Measurements from ENCODE around the gene RHOXF2. TPM values are rescaled to one million over a fixed set of nuclear protein-coding genes. Genes with fewer than 3 reads are reported as not detected.
"Not testable (repeated sequence)": the region's sequence is repeated elsewhere in the genome, so short reads cannot be mapped to it uniquely, and the experiment has no call there.

Gene RHOXF2
- total RNA-seq = not detected in 2 replicates

GRCh38 chrX:120158313-120158712, at the start of gene RHOXF2:
Gene RHOXF2, plus strand, starts transcription at chrX:120158613. Its CDS starts 138 bp downstream, at chrX:120158751.
- not testable (repeated sequence) for H3K4me3 ChIP-seq (ENCODE audit: low read depth, low read length); DNase-seq (ENCODE audit: low read depth)

- no peak overlapping the region for H3K4me3 ChIP-seq (ENCODE audit: low read depth, low read length)
- DNase-seq (ENCODE audit: low read depth) = no peak
- TF ChIP-seq, protein P1, sequence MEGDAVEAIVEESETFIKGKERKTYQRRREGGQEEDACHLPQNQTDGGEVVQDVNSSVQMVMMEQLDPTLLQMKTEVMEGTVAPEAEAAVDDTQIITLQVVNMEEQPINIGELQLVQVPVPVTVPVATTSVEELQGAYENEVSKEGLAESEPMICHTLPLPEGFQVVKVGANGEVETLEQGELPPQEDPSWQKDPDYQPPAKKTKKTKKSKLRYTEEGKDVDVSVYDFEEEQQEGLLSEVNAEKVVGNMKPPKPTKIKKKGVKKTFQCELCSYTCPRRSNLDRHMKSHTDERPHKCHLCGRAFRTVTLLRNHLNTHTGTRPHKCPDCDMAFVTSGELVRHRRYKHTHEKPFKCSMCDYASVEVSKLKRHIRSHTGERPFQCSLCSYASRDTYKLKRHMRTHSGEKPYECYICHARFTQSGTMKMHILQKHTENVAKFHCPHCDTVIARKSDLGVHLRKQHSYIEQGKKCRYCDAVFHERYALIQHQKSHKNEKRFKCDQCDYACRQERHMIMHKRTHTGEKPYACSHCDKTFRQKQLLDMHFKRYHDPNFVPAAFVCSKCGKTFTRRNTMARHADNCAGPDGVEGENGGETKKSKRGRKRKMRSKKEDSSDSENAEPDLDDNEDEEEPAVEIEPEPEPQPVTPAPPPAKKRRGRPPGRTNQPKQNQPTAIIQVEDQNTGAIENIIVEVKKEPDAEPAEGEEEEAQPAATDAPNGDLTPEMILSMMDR (conservative IDR thresholded peaks at IDR 0.05; ENCODE audit: low read depth, low read length) = no peak
These were observed 49.0 kb upstream of the RHOXF2 start for GRCh38 chrX:120109378-120109777.

DNA sequence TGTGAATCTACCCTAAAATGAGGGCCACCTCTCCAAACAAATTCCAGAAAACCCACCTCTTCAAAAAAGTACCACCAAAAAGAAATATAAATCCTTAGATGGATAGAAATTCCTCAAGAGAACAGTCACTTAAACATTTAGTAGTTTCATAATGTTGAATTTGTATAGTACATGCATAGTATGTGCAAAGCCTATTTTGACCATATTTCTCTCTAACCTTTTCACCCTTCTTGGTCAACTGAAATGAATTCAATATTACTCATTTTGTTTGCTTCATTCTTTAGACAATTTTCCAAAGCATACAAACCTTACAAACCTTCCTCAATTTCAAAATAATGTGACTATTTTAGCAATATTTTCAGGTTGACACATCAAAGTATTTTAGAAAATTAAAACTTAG, 46.8 kb upstream of the RHOXF2 start:
- TF ChIP-seq, protein P1 (conservative IDR thresholded peaks at IDR 0.05; ENCODE audit: low read depth, low read length) = no peak
- no peak overlapping the region for H3K4me3 ChIP-seq (ENCODE audit: low read depth, low read length)
- no peak for DNase-seq (ENCODE audit: low read depth)

- no peak within 1 kb of the TSS for H3K4me3 ChIP-seq (ENCODE audit: low read depth, low read length)
- no peak for DNase-seq (ENCODE audit: low read depth)
- TF ChIP-seq, protein P1 (conservative IDR thresholded peaks at IDR 0.05; ENCODE audit: low read depth, low read length) = no peak
These were observed 42.9 kb upstream of the RHOXF2 start, which contains the start of gene RHOXF1 for GRCh38 chrX:120115438-120115963. Gene RHOXF1, minus strand, starts transcription at chrX:120115913. Its CDS starts 51 bp downstream, at chrX:120115862.

DNA sequence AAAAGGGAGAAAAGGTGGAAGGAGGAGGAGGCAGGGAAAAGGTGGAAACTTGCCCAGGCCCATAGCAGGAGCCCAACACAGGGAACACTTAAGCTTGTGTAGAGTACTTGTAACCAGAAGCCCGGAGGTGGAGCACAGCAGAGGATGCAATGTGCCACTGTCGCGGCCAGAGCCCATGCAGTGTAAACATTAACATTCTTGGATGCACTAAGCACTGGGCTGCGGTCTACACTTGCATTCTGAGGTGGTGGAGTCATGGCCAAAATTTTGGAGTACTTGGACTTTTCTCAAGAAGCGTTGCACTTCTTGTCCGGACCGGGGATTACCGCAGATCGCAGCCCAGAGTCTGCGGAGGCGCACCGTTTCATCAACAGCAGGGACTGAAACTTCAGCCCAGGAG, 38.2 kb upstream of the RHOXF2 start:
- TF ChIP-seq, protein P1 (conservative IDR thresholded peaks at IDR 0.05; ENCODE audit: low read depth, low read length) = no peak
- no peak overlapping the region for H3K4me3 ChIP-seq (ENCODE audit: low read depth, low read length)
- no peak for DNase-seq (ENCODE audit: low read depth)

- DNase-seq (ENCODE audit: low read depth) = no peak
- no peak overlapping the region for H3K4me3 ChIP-seq (ENCODE audit: low read depth, low read length)
- TF ChIP-seq, protein P1 (conservative IDR thresholded peaks at IDR 0.05; ENCODE audit: low read depth, low read length) = no peak
These were observed 33.0 kb upstream of the RHOXF2 start for GRCh38 chrX:120125444-120125843.

DNA sequence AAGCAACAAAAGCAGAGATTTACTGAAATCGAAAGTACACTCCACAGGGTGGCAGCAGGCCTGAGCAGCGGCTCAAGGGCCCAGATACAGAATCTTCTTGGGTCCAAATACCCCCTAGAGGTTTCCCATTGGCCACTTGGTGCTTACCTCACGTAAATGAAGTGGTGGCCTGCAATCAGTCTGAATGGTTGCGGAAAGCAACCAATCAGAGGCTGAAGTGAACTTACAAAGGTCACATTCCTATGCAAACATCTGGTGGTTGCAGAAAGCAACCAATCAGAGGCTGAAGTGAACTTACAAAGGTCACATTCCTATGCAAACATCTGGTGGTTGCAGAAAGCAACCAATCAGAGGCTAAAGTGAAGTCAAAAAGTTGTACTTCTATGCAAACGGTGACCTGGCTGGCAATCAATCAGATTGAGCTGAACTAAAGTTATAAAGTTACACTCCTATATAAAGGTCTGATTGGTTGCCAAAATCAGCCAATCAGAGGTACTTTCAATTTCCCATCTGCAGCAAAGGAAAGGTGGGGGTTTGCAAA, 30.0 kb upstream of the RHOXF2 start:
- not testable (repeated sequence) for H3K4me3 ChIP-seq (ENCODE audit: low read depth, low read length); DNase-seq (ENCODE audit: low read depth)

DNA sequence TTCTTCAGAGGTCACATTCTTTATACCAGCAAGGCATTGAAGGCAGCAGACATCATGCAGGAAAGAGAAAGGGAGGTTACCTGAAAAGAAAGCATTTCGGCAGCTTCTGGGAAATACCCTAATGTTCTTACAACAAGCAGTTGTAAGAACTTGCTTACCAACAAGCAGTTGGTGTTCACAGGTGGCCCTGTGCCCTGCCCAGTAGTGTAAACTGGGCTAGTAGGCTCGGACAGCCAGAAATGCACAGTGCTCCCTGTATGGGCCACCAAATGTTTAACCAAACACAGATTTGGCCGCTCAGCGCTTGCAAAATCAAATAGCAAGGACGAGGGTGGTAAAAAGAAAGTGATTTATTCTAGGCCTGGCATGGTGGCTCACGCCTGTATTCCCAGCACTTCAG, 22.3 kb upstream of the RHOXF2 start:
- no peak overlapping the region for H3K4me3 ChIP-seq (ENCODE audit: low read depth, low read length)
- DNase-seq (ENCODE audit: low read depth) = no peak
- TF ChIP-seq, protein P1 (conservative IDR thresholded peaks at IDR 0.05; ENCODE audit: low read depth, low read length) = no peak

Measured in epithelial cell of proximal tubule (primary cell).